Dermis lymphatic vessel endothelial cell (primary cell): ENCODE data around the gene SF3B6. TPM values are rescaled to one million over a fixed set of nuclear protein-coding genes. Genes with fewer than 3 reads are reported as not detected.

Experiments used
- total RNA-seq: library from RNA; depleted of rRNA; stranded (reverse); fragments of >200 nt; gene quantifications from 2 replicates; pipeline ENCODE4 v1.2.1, GENCODE V29; 2014

The SF3B6 gene
- total RNA-seq, result 115 and 132 TPM in 2 replicates

GRCh38 chr2:24075915-24076848 is at the start of gene SF3B6:
Gene SF3B6, minus strand, starts transcription at chr2:24076326. Its CDS starts 97 bp downstream, at chr2:24076229.

GRCh38 chr2:24123195-24123921 is 47.2 kb upstream of the SF3B6 start, which contains the start of the genes FAM228B and PFN4:
Gene FAM228B, plus strand, starts transcription at chr2:24123469. Its CDS starts 893 bp downstream, at chr2:24124362.
Gene PFN4, minus strand, starts transcription at chr2:24123334. Its CDS starts 799 bp downstream, at chr2:24122535.

GRCh38 chr2:24084386-24085199 is 8.5 kb upstream of the SF3B6 start, which contains the start of gene TP53I3:
Gene TP53I3, minus strand, starts transcription at chr2:24084834. Its CDS starts 508 bp downstream, at chr2:24084326.

GRCh38 chr2:24049485-24050021 is 26.6 kb downstream of the SF3B6 start, which contains the start of gene FKBP1B:
Gene FKBP1B, plus strand, starts transcription at chr2:24049741. Its CDS starts 109 bp downstream, at chr2:24049850.

GRCh38 chr2:24046930-24047702 is 29.0 kb downstream of the SF3B6 start, which contains the start of gene WDCP:
Gene WDCP, minus strand, starts transcription at chr2:24047391. Its CDS starts 7,897 bp downstream, at chr2:24039494.

Other genes starting within 250 kb of the SF3B6 start
- gene ATAD2B, start 149.2 kb downstream of the SF3B6 start, total RNA-seq, result 11.1 and 16.7 TPM in 2 replicates
- 10.6 and 11.5 TPM in 2 replicates for gene UBXN2A, start 135.9 kb downstream of the SF3B6 start, total RNA-seq
- under 0.01 and 0.09 TPM in 2 replicates for gene MFSD2B, start 66.2 kb downstream of the SF3B6 start, total RNA-seq
- gene WDCP, start 28.9 kb downstream of the SF3B6 start, total RNA-seq, result 6.3 and 10.1 TPM in 2 replicates
- 8.7 and 10.5 TPM in 2 replicates for gene FKBP1B, start 26.6 kb downstream of the SF3B6 start, total RNA-seq
- 40.9 and 46.1 TPM in 2 replicates for gene TP53I3, start 8.5 kb upstream of the SF3B6 start, total RNA-seq
- gene PFN4, start 47.0 kb upstream of the SF3B6 start, total RNA-seq, result 0.17 and 0.76 TPM in 2 replicates
- gene FAM228B, start 47.1 kb upstream of the SF3B6 start, total RNA-seq, result 7.3 and 7.4 TPM in 2 replicates
- 0.09 and 0.43 TPM in 2 replicates for gene FAM228A, start 98.7 kb upstream of the SF3B6 start, total RNA-seq